Measurements from ENCODE around the gene OR8D2. TPM values are rescaled to one million over a fixed set of nuclear protein-coding genes. Genes with fewer than 3 reads are reported as not detected.

OR8D2 gene
- total and polyA plus RNA-seq, 9 donors, result not detected

DNA sequence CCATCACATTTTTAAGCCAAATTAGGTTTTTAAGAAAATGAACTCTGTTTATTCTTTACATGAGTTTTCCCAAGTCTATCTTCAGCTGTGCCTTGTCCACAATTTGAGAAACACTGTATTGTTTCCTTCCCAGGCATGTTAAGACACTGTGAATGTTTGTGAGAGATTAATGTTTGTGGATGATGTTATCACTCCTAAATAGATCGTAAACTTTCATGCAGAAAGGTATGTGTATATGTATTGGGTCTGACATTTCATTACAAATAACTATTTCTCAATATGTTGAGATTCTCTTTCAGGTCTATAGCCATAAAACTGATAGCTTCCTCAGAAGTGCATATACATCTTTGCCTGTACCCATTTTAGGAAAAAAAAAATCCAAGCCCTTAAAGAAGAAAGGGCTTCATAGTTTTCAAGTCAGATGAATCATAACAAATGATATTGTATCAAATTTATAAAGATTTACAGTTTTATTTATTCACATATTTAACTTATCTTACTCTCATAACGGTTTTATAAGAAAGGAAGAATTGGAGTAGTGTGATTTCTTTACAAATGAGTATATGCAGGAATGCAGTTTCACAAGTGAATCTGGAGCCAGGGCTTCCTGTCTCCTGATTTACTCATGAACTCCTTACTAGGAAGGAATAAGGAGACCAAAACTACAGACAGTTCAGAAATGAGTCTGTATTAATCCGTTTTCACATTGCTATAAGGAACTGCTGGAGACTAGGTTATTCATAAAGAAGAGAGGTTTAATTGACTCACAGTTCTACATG lies 17.5 kb downstream of the OR8D2 start:
- no peaks in the 10 kb centered on the region for H3K4me1 ChIP-seq (ENCODE audit: insufficient read depth)
- WGBS, 3 donors, result 38 to 51% (median 51%) methylated on average over 3 of the region's 3 CpGs
- no peaks in the 10 kb centered on the region for H3K27me3 ChIP-seq
- intact Hi-C loops (cut with DNase I), result no loop called here
- H3K27ac ChIP-seq, result no peak overlapping the region
- H3K4me3 ChIP-seq, result no peak overlapping the region
- DNase-seq, result no peak
- no peaks in the 10 kb centered on the region for H3K9me3 ChIP-seq
- H3K36me3 ChIP-seq, result no peaks in the 10 kb centered on the region
- no peak for TF ChIP-seq CTCF (IDR thresholded peaks at IDR 0.05)
- TF ChIP-seq EP300 (IDR thresholded peaks at IDR 0.05), result no peak
- TF ChIP-seq POLR2A (IDR thresholded peaks at IDR 0.05), result no peak

DNA sequence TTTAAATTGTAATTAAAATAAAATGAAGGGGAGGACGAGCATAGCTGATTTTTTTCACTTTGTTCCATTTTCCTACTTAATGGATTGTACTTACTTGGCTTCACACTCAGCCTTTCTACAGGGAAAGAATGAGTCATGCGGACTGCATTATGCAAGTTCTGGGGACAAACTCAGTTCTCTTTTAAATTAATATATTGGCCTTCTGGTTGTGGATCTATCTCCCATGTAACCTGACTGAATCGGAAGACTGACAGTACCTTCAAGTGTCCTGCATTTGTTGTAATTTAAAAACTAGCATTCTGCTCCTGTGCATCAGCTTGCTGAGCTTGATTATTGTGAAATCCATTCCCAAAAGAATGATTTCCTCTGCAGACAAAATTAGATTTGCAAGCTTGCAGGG lies 18.4 kb downstream of the OR8D2 start:
- Histone ChIP-seq H3K4me1 (ENCODE audit: insufficient read depth) (no peaks in the 10 kb centered on the region), H3K27me3 (no peaks in the 10 kb centered on the region), H3K36me3 (no peaks in the 10 kb centered on the region), H3K9me3 (no peaks in the 10 kb centered on the region), H3K27ac (no peak overlapping the region), H3K4me3 (no peak overlapping the region)
- no peak for DNase-seq
- 50 to 64% (median 61%) methylated on average over 3 of the region's 3 CpGs for WGBS, 3 donors
- intact Hi-C loops (cut with DNase I), result no loop called here
- TF ChIP-seq EP300 (IDR thresholded peaks at IDR 0.05) (no peak), POLR2A (IDR thresholded peaks at IDR 0.05) (no peak)

DNA sequence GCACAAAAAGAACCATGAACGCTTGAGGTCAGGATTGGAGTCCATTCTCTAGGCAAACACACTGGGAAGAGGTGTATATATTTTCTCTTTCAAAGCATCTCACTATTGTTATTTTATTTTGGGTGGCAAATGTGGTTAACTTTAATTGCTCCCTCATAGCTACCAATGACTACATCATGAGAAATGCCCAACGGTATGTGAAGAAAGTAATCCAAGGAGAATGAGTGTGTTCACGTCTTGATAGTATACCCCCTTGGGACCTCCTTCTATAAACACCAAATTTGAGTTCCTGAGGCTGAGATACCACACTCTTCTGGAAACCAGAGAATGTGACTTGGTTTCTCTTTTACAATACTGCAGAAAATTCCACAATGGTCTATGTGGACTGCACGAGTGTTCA lies 22.1 kb downstream of the OR8D2 start:
- Histone ChIP-seq H3K27me3 (no peaks in the 10 kb centered on the region), H3K27ac (no peak overlapping the region), H3K9me3 (no peaks in the 10 kb centered on the region), H3K36me3 (no peaks in the 10 kb centered on the region), H3K4me1 (ENCODE audit: insufficient read depth) (no peaks in the 10 kb centered on the region), H3K4me3 (no peak overlapping the region)
- intact Hi-C loops (cut with DNase I), result no loop called here
- TF ChIP-seq EP300 (IDR thresholded peaks at IDR 0.05), result no peak
- no peak for TF ChIP-seq POLR2A (IDR thresholded peaks at IDR 0.05)
- TF ChIP-seq CTCF (IDR thresholded peaks at IDR 0.05), result no peak
- WGBS, 3 donors, result 76 to 82% (median 82%) methylated on average over 4 of the region's 4 CpGs
- no peak for DNase-seq

DNA sequence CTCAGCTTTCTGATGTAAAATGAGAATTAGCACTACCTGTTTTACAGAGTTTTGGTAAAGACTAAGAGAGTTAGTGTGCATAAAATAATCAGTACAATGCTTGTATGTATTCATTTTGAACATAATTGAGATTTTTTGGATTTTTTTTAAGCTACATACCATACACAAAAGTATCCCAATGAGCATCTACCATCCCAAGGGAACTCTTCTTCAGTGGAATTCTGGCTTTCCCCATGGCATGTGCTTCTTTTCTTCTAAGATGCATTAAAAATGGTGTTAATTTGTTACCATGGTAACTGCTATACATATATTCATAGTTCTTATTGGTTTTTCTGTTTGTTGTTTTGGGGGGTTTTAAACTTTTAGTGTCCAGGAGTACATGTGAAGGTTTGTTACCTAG lies 24.0 kb downstream of the OR8D2 start:
- DNase-seq, result no peak
- intact Hi-C loops (cut with DNase I), result no loop called here
- TF ChIP-seq EP300 (IDR thresholded peaks at IDR 0.05) (no peak), POLR2A (IDR thresholded peaks at IDR 0.05) (no peak), CTCF (IDR thresholded peaks at IDR 0.05) (no peak)

GRCh38 chr11:124294687-124295086 lies 25.3 kb downstream of the OR8D2 start:
- Histone ChIP-seq H3K27ac (no peak overlapping the region), H3K4me1 (ENCODE audit: insufficient read depth) (no peaks in the 10 kb centered on the region), H3K9me3 (no peaks in the 10 kb centered on the region), H3K36me3 (no peaks in the 10 kb centered on the region), H3K27me3 (no peaks in the 10 kb centered on the region), H3K4me3 (no peak overlapping the region)
- WGBS, 3 donors, result 64 to 76% (median 75%) methylated on average over 1 of the region's 1 CpG
- TF ChIP-seq POLR2A (IDR thresholded peaks at IDR 0.05), result no peak
- no peak for TF ChIP-seq EP300 (IDR thresholded peaks at IDR 0.05)
- no peak for TF ChIP-seq CTCF (IDR thresholded peaks at IDR 0.05)
- intact Hi-C loops (cut with DNase I), result no loop called here
- DNase-seq, result no peak

More for the DNA sequence above, 24.0 kb downstream of the OR8D2 start:
- no peak overlapping the region for H3K4me3 ChIP-seq
- H3K27me3 ChIP-seq, result no peaks in the 10 kb centered on the region
- H3K4me1 ChIP-seq (ENCODE audit: insufficient read depth), result no peaks in the 10 kb centered on the region
- H3K36me3 ChIP-seq, result no peaks in the 10 kb centered on the region
- H3K9me3 ChIP-seq, result no peaks in the 10 kb centered on the region
- H3K27ac ChIP-seq, result no peak overlapping the region
